Nephron progenitor cell (in vitro differentiated cells): ENCODE data around the gene HJV.
A peak's percentile ranks its signal among the peaks of the same experiment; 100 is the strongest.

Experiments used
- DNase-seq: peaks from one replicate; pipeline ENCODE4 v3.0.0; 2021
- H3K27ac Mint-ChIP-seq: 2 replicates; pipeline ENCODE4 v1.8.0; 2021; ENCODE audit warnings: mild to moderate bottlenecking, moderate library complexity, mixed read lengths
- H3K27me3 Mint-ChIP-seq: 2 replicates; pipeline ENCODE4 v1.8.0; 2021; ENCODE audit warnings: mild to moderate bottlenecking, low read depth, mixed read lengths; ENCODE audit not compliant: poor library complexity
- H3K36me3 Mint-ChIP-seq: 2 replicates; pipeline ENCODE4 v1.8.0; 2021; ENCODE audit warnings: low read depth, mixed read lengths
- H3K4me1 Mint-ChIP-seq: 2 replicates; pipeline ENCODE4 v1.8.0; 2021; ENCODE audit warnings: mixed read lengths
- H3K4me3 Mint-ChIP-seq: 2 replicates; pipeline ENCODE4 v1.8.0; 2021; ENCODE audit warnings: mild to moderate bottlenecking, moderate library complexity, mixed read lengths
- H3K9me3 Mint-ChIP-seq: 2 replicates; pipeline ENCODE4 v1.8.0; 2021; ENCODE audit warnings: mild to moderate bottlenecking, moderate library complexity, mixed read lengths
- TF ChIP-seq, protein P1 (sequence below): fragments of 200-600 bp; sonication (generic); IDR thresholded peaks from 2 replicates; pipeline ENCODE4 v1.5.0; 2021; ENCODE audit warnings: antibody characterized with exemption

HJV gene

DNA sequence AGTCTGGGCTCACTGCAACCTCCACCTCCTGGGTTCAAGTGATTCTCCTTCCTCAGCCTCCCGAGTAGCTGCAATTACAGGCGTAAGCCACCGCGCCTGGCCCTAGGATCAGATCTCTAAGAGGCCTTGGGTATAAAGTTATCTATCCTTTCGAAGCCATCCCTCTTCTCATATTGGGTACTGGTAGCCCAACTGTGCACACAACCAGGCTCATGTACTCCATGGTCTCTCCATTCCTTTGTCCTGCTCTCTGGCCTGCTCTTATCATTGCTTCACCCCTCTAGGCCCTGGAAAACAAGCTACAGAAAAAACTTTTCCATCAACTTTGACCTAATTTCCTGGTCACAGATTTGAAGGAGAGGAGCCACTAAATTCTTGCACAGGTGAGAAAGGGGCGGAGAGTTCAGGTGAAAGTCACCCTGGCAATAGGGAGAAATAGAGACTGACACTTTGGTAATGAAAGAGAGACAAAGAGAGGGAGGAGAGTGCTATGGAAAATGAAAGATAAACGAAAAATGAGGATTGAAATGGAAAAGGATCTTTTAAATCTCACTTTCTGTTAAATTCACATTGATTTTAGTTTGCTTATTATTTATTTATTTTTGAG, 31.2 kb downstream of the HJV start:
- Mint-ChIP-seq H3K9me3 (no peaks in the 10 kb centered on the region), H3K4me3 (no peak overlapping the region), H3K27ac (peak overlapping the region; percentile 96), H3K27me3 (no peaks in the 10 kb centered on the region), H3K4me1 (peaks cover 54% of the 10 kb centered on the region), H3K36me3 (peaks cover 39% of the 10 kb centered on the region)
- TF ChIP-seq, protein P1, sequence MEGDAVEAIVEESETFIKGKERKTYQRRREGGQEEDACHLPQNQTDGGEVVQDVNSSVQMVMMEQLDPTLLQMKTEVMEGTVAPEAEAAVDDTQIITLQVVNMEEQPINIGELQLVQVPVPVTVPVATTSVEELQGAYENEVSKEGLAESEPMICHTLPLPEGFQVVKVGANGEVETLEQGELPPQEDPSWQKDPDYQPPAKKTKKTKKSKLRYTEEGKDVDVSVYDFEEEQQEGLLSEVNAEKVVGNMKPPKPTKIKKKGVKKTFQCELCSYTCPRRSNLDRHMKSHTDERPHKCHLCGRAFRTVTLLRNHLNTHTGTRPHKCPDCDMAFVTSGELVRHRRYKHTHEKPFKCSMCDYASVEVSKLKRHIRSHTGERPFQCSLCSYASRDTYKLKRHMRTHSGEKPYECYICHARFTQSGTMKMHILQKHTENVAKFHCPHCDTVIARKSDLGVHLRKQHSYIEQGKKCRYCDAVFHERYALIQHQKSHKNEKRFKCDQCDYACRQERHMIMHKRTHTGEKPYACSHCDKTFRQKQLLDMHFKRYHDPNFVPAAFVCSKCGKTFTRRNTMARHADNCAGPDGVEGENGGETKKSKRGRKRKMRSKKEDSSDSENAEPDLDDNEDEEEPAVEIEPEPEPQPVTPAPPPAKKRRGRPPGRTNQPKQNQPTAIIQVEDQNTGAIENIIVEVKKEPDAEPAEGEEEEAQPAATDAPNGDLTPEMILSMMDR = no peak
- no peak for DNase-seq

DNA sequence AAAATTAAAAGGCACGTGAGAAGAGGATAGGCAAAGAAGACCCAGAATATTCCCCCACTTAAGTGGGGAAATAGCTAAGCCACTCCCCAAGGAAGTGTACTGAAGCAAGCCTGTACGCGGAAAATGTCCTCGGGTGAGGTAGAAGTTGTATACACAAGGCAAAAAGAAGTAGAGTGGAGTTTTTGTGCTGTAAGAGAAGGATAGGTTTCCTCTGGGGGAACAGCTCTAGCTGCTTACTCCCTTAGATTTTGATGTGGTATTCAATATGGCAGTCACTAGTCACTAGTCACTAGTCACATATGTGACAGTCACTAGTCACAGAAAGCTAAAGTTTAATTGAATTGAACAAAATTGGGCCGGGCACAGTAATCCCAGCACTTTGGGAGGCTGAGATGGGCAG, 32.8 kb downstream of the HJV start:
- DNase-seq = no peak
- no peaks in the 10 kb centered on the region for H3K27me3 Mint-ChIP-seq
- no peaks in the 10 kb centered on the region for H3K9me3 Mint-ChIP-seq
- no peak overlapping the region for H3K4me3 Mint-ChIP-seq
- H3K27ac Mint-ChIP-seq = no peak overlapping the region
- H3K4me1 Mint-ChIP-seq = peaks cover 53% of the 10 kb centered on the region
- TF ChIP-seq, protein P1 = no peak
- peaks cover 23% of the 10 kb centered on the region for H3K36me3 Mint-ChIP-seq

DNA sequence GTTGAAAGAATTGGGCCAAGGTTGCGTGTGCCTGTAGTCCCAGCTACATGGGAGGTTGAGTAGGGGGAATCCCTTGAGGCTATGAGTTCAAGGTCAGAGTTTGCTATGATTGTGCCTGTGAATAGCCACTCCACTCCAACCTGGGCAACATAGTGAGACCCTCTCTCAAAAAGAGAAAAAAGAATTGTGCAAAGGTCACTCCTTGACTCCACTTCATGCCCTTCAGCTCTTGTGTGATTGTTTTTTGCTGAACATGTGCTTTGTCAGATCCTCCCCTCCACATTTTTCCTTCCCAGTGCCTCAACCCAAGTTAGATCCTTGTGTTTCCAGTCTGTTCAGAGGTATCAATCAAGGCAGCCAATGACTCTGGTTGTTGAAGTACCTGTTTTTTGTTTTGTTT, 33.6 kb downstream of the HJV start:
- no peak for DNase-seq
- peak overlapping the region; percentile 86 for H3K27ac Mint-ChIP-seq
- TF ChIP-seq, protein P1 = no peak
- no peaks in the 10 kb centered on the region for H3K9me3 Mint-ChIP-seq
- H3K4me1 Mint-ChIP-seq = peaks cover 49% of the 10 kb centered on the region
- H3K4me3 Mint-ChIP-seq = no peak overlapping the region
- peaks cover 14% of the 10 kb centered on the region for H3K36me3 Mint-ChIP-seq
- no peaks in the 10 kb centered on the region for H3K27me3 Mint-ChIP-seq

DNA sequence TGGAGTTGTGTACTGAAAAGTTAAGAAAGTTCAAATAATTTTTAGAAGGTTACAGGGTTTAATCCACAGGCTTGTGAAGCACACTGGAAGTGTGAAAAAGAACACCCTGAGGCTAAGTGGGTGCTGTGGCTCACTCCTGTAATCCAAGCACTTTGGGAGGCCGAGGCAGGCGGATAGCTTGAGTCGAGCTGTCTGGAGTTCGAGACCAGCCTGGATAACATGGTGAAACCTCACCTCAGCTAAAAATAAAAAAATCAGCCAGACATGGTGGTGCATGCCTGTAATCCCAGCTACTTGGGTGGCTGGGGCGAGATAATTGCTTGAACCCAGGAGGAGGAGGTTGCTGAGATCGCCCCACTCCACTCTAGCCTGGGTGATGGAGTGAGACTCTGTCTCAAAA, 35.0 kb downstream of the HJV start:
- Mint-ChIP-seq H3K4me1 (peaks cover 46% of the 10 kb centered on the region), H3K9me3 (no peaks in the 10 kb centered on the region), H3K36me3 (peaks cover under 1% of the 10 kb centered on the region), H3K27ac (no peak overlapping the region), H3K4me3 (no peak overlapping the region), H3K27me3 (no peaks in the 10 kb centered on the region)
- DNase-seq = no peak
- TF ChIP-seq, protein P1 = no peak

DNA sequence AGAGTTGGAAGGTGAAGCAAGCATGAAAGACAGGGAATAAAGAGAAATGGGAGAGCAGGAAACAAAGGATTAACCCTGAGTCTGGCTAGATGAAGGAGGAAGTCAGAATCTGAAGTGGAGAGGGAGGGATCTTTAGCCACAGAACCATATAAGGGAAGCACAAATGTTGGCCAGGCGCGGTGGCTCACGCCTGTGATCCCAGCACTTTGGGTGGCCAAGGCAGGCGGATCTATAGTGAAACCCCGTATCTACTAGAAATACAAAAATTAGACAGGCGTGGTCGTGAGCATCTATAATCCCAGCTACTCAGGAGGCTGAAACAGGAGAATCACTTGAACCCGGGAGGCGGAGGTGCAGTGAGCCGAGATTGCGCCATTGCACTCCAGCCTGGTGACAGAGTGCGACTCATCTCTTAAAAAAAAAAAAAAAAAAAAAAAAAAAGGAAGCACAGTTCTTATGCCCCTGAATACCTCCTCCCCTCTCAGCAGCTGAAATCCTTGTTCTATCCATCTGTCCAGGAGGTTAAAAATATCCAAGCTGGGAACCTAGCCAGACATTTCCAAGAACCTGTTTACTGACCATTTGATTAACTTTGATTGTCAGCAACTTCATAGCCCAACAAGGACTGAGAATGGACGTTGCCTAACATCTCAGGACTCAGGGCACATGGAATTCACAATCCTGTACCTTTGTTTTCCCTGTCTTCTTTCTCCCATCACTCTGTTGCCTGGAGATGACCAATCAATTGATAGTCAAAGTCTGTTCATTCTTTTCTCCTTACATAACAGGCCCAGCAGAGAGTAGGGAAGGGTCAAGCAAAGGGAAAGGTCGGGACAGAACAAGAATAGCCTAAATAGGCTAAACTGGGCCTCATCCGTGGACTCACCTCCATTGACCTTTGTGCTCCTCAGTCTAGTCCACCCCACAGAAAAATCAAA, 35.8 kb downstream of the HJV start:
- Mint-ChIP-seq H3K4me1 (peaks cover 44% of the 10 kb centered on the region), H3K36me3 (no peaks in the 10 kb centered on the region), H3K27ac (peak overlapping the region; percentile 47), H3K9me3 (no peaks in the 10 kb centered on the region), H3K27me3 (no peaks in the 10 kb centered on the region), H3K4me3 (no peak overlapping the region)
- no peak for DNase-seq
- TF ChIP-seq, protein P1 = no peak
